Left hindlimb (tissue), 1 donor: ENCODE results near the gene BUD31.
"Not testable (repeated sequence)": the region's sequence is repeated elsewhere in the genome, so short reads cannot be mapped to it uniquely, and the experiment has no call there.

Experiments used
- DNase-seq: peaks from one replicate; pipeline ENCODE4 v3.0.0-alpha.2; 2018

The BUD31 gene

DNA sequence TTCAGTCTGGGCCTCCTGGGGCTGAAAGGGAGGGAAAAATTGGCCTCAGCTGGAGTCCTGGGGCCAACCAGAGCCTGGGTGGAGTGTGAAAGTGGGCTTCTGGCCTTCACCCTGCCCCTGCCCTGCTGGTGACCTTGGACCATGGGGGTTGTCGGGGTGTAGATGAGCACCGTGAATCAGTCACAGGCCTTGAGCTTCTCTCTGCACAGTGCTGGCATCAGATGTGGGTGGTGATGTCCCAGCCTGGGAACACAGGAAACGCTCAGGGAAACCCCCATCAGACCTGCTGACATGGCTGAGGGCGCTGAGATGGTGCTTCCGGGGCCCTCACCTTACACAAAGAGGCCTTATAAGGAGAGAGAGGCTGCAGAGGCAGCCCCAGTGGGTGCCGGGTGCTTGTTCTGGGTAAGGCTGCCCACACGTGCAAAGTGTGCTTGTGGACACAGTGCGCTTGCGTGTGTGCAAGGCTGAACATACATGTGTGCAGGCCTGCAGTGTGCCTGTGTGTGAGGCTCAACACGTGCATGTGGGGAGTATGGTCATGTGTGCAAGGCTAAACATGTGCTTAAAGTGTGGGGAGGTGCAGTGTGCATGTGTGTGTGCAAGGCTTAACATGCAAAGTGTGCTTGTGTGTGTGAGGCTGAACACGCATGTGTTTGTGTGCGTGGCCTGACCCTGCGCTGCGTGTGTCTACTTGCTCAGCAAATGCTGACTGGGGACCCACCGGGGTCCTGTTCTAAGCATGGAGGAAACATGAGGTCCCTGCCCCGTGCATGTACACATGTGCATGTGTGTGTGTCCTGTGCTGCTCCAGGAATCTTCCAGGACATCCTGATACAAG, 27.7 kb upstream of the BUD31 start:
- DNase-seq = no peak

GRCh38 chr7:99381664-99382075, 27.1 kb upstream of the BUD31 start:
- no peak for DNase-seq

DNA sequence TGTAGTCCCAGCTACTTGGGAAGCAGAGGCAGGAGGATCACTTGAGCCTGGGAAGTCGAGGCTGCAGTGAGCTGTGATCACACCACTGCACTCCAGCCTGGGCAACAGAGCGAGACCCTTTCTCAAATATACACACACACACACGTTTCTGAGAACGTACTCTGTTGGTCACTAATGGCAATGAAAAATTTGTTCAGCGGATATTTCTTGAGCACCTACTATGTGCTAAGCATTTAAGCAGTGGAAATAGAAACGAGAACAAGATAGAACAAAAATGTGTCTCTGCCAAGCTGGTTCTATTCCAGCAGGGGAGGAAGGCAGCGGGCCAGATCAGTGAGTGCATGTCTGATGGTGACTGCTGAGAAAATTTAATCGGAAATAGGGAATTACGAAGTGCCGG, 25.6 kb upstream of the BUD31 start:
- no peak for DNase-seq

GRCh38 chr7:99383791-99384370, 24.9 kb upstream of the BUD31 start:
- no peak for DNase-seq

- DNase-seq = no peak
Observed at GRCh38 chr7:99384523-99384922, 24.2 kb upstream of the BUD31 start.

DNA sequence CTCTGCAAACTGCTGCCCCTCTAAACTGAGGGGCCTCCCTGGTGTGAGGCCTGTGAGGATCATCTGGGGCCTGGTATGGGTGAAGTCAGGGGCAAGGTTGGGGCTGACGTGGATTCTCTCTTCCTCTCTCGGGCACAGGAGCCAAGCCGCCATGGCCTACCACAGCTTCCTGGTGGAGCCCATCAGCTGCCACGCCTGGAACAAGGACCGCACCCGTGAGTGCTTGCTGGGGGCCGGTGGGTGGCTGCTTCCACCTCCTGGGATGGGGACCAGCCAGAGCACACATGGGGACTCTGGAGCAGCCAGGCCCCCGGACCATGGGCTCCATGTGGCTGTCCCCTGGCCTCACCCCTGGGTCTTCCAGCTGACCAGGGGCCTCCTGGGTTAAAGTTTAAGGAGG, 23.2 kb upstream of the BUD31 start:
- DNase-seq = no peak

DNA sequence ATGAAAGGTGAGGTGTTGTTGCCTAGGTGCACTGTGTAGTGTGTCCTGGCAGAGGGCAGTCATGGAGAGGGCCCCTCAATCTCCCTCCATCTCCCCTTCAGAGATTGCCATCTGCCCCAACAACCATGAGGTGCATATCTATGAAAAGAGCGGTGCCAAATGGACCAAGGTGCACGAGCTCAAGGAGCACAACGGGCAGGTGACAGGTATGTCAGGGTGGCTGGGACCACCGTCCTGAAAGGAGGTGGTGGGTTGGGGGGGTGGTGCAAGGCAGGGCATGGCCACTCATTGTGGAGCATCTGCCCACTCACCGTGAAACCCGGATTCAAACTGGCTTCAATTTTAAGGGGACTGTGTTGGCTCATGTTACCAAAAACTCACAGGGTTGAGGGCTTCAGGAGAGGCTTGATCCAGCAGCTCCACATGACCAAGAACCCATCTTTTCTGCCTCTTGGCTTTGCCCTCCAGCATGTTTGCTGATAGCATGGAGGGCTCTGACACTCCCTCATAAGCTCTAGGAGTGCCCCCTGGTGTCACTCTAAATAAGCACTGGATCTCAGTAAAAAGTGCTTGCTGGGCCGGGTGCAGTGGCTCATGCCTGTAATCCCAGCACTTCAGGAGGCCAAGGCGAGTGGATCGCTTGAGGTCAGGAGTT, 22.1 kb upstream of the BUD31 start:
- DNase-seq = no peak

- not testable (repeated sequence) for DNase-seq
Observed at GRCh38 chr7:99387239-99387635, 21.5 kb upstream of the BUD31 start.

DNA sequence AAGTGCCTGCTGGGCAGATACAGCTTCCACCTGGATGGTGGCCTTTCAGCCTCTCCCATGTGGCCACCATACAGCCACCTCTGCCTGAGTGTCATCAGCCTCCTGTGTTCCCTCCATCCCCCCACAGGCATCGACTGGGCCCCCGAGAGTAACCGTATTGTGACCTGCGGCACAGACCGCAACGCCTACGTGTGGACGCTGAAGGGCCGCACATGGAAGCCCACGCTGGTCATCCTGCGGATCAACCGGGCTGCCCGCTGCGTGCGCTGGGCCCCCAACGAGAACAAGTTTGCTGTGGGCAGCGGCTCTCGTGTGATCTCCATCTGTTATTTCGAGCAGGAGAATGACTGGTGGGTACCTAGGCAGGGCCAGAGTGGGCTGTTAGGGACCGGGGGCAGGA, 20.9 kb upstream of the BUD31 start:
- DNase-seq = no peak

- no peak for DNase-seq
Observed at GRCh38 chr7:99389772-99390171, 19.0 kb upstream of the BUD31 start.

DNA sequence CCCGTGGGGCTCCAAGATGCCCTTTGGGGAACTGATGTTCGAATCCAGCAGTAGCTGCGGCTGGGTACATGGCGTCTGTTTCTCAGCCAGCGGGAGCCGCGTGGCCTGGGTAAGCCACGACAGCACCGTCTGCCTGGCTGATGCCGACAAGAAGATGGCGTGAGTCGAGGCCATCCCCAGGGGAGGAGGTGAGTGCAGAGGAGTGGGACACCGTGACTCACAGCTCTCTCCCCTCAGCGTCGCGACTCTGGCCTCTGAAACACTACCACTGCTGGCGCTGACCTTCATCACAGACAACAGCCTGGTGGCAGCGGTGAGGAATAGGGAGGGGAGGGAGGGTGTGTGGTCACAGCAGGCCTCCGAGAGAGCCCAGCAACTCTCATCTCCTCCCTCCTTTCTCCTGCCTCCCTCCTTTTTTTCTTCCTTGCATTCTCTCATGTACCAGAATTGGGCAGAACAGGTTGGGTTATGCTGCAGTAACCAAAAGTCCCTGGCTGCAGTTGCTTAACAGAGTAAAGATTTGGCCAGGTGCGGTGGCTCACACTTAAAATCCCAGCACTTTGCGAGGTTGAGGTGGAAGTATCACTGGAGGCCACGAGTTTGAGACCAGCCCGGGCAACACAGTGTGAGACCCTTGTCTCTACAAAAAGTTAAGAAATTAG, 17.7 kb upstream of the BUD31 start:
- DNase-seq = no peak

DNA sequence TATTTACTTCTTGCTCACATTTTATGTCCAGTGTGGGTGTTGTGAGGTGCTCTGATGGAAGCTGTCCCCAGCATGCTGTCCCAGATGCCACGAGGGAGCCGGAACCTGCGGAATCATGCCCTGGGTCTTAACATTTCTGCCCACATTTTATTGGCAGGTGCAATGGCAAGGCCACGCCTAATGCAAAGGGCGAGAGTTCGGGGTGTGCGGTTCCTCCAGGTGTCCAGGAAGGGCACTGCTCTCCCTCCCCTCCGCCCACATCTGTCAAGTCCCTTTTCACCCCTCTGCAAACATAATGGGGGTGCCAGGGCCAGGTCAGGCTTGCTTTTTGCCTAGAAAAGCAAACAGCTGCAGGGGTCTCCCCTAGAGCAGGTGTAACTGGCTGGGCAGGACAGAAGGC, 16.7 kb upstream of the BUD31 start:
- no peak for DNase-seq

- peak; percentile 73 for DNase-seq
Observed at GRCh38 chr7:99392659-99393354, 16.0 kb upstream of the BUD31 start.

DNA sequence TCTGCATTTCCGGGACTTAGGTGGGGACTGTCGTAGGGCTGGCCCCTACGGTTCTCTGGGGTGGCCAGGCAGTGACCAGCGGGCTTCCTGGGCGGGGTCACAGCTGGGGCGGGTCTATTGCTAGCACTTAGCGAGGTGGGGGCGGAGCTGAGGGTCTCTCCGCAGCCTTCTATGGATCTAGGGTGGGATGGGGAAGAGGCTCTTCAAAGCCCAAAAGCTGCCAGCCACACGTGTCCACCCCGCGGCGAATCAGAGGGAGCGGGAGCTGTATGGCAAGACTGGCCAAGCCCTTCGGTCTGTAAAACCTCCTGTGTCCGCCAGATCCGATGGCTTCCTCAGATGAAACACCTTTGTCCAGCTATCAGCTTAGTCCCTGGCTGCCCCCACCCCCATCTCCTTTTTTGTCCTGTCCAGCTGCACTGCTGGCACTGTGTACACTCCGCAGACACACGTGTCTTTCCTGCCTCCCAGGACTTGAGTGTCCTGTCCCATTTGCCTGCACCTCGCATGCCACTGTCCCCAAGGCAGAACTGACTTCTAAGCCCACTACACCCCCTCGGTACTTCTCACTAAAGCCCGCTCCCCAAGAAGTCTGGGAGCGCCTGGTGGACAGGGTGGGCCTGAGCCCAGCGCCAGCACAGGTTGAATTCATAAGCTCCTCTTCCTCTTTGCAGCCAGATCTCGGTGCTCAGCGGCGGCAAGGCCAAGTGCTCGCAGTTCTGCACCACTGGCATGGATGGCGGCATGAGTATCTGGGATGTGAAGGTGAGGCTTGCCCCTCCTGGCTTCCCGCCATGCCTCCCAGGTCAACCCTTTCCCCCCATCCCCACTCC, 15.2 kb upstream of the BUD31 start:
- peak; percentile 63 for DNase-seq

DNA sequence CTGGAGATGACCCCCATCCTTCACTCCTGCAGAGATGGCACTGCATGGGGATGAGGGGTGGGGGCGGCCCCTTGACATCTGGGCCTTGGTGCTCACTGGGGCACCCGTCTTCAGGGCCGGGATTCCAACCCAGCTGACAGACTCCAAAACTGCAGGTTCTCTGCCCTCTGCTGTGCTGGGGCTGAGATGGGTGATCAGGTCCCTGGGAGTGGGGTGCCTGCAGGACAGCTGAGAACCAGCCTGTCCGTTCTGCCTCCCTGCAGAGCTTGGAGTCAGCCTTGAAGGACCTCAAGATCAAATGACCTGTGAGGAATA, 14.6 kb upstream of the BUD31 start:
- no peak for DNase-seq

GRCh38 chr7:99395616-99396327, 13.0 kb upstream of the BUD31 start:
- no peak for DNase-seq

- DNase-seq = no peak
Observed at GRCh38 chr7:99396418-99397296, 12.1 kb upstream of the BUD31 start.

DNA sequence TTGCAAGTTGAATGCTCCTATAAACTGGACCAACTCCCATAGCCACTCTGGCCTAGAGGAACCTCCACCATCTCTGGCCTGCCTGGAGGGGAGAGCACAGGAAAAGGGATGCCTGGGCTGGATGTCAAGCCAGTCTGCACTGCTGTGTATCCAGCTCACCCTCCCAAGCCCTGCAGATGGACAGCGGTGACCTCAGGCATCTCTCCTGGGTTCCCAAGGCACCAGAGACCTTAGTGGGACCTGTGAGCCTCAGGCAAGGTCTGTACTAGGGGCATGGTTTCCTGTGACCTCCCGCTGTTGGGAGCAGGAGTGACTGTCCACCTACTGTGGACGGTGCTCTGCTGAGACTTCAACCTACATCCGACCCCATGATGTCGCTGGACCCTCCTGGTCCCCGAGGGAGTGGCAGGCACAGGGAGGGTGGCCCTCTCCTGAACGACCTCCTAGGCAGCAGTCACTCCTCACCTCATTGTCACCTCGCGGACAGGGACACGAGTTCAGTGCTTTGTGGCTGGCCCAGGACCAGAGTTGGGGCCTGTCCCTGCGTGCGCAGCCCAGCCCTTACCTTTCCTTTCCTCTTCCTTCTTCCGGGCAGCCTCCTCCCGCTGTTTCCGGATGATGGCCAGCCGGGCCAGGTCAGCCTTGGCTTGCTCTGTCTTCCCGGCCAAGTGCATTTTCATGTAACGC, 11.3 kb upstream of the BUD31 start:
- no peak for DNase-seq

- no peak for DNase-seq
Observed at GRCh38 chr7:99398891-99399445, 9.8 kb upstream of the BUD31 start.

DNA sequence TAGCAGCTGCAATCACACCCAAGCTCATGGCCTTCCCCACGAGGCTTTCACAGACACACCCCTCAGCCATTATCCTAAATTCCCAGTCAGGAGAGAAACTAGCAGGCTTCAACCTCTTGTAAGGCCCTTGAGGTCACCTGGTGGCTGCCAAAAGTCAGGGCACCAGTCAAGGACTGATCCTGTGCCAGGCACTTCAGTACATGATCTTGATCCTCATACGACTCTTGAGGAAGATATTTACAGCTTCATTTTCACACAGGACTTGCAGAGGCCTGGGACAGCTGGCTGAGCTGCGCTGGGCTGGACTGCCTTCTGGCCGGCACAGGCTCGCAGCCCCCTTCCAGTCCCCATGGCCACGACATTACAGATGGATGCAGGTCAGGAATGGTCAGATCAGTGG, 9.2 kb upstream of the BUD31 start:
- DNase-seq = no peak
